Activated CD8-positive, alpha-beta memory T cell treated with anti-CD3 and anti-CD28 coated beads, Interleukin-2, amount 50 U/mL, for 1 hour (primary cell): ENCODE results near the gene APOL2.
"Not testable (repeated sequence)": the region's sequence is repeated elsewhere in the genome, so short reads cannot be mapped to it uniquely, and the experiment has no call there.

Source experiments
- DNase-seq: peaks from one replicate; pipeline ENCODE4 v3.0.0-alpha.2; 2020; ENCODE audit errors: extremely low read depth

Gene APOL2

DNA sequence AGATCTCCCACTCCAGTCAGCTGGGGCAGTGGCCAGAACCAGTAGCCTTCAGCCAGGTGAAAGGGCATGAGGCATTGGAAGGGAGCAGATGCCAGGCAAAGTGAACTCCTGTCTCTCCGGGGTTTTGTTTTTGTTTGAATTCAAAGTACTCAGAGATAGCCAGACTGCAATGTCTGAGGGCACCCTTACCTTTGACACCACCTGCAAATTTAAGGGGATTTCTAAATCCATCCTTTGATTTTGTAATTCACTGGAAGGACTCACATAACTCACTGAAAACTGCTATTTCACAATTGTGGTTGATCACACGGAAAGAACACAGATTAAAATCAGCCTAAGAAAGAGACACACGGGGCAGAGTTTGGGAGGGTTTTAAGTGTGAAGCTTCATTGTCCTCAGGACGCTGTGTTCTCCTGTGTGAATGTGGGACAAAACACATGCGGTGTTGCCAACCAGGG is 23.9 kb upstream of the APOL2 start:
- DNase-seq = not testable (repeated sequence)

DNA sequence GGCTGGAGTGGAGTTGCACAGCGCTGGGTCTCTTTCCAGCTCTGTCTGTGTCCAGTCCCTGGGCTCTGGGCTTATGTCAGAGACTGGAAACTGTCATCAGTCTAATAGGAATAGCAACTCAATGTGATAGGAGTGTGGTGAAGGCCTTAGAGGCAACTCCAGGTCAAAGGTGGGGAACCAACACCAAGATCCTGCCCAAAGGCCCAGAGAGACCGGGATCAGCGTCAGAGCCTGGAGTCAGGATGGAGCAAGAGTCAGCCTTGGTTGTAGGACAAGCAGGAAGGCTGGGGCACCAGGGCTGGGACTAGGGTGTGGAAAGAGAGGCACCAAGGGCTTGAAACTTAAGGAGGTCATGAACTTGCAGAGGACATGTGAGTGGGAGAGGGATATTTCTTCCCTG is 23.0 kb upstream of the APOL2 start:
- DNase-seq = not testable (repeated sequence)

DNA sequence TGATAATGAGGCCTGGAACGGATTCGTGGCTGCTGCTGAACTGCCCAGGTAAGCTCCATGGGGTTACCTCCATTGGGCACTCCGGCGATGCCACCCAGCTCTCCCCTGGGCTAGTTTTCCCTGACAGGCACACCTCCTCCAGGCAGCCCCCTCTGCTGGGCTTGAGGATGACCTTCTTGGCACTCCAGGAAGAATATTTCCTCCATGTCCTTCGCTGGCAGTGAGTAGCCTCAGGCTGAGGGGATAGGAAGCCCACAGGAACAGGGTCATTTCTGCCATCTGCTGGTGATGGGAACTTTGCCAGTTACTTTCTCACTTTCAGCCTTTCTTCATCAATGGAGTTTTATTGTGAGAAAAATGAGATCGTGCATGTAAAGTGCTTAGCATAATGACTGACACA is 22.3 kb upstream of the APOL2 start:
- DNase-seq = not testable (repeated sequence)

DNA sequence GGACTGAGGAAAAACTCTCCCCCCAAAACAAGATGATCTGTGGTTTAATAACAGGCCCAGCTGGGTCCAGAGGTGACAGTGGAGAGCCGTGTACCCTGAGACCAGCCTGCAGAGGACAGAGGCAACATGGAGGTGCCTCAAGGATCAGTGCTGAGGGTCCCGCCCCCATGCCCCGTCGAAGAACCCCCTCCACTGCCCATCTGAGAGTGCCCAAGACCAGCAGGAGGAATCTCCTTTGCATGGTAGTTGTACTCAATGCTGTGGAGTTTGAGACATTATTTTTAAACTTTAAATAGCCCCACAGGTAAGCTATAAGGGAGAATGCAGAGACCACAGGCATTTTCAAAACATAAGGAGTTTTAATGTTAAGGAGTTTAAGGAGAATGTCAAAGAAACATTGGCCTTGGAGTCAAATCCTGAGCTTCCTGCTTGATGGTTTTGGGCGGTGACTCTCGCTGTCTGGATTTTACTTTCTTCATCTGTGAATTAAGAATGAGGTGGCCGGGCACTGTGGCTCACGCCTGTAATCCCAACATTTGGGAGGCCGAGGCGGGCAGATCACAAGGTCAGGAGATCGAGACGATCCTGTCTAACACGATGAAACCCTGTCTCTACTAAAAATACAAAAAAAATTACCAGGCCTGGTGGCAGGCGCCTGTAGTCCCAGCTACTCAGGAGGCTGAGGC is 20.4 kb upstream of the APOL2 start:
- no peak for DNase-seq

DNA sequence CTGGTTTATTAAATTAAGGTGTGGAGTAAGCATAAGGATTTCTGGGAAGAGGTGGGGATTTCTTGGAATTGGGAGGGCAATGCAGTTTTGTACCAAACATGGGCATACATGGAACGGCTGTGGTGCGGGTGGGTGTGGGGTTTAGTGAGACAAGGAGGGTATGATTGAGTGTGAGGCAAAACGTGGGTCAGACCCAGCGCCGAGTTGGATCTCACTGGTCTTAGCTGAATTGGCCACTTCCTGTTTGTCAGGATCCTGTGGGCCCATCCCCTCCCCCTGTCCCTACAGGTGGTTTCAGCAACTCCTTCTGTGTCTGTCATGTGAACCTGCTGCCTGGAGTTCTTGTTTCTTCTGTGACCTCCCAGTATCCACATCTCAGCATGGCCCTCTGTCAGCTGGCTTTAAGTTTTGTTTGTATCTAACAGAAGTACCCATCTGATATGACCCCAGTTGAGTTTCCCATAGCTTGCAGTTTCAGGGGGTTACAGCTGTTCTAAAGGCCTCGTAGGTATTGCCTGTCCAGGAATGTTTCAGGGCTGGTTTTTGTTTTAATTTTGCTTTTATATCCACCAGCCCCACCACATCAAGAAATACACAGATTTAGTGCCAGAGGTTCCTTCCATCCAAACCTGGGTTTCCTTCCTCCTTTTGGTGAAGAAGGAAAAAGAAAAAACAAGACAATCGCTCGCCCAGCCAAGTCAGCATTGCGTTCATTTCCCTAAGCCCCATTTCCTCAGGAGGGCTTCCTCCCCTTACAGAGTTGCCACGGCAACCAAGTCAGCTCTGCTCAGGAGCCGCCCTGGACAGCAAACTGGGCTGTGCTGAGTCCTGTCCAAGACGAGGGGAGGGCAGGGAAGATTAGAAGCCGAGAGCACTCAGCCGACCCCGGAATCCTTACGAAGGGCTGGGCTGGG is 19.6 kb upstream of the APOL2 start:
- DNase-seq = no peak

DNA sequence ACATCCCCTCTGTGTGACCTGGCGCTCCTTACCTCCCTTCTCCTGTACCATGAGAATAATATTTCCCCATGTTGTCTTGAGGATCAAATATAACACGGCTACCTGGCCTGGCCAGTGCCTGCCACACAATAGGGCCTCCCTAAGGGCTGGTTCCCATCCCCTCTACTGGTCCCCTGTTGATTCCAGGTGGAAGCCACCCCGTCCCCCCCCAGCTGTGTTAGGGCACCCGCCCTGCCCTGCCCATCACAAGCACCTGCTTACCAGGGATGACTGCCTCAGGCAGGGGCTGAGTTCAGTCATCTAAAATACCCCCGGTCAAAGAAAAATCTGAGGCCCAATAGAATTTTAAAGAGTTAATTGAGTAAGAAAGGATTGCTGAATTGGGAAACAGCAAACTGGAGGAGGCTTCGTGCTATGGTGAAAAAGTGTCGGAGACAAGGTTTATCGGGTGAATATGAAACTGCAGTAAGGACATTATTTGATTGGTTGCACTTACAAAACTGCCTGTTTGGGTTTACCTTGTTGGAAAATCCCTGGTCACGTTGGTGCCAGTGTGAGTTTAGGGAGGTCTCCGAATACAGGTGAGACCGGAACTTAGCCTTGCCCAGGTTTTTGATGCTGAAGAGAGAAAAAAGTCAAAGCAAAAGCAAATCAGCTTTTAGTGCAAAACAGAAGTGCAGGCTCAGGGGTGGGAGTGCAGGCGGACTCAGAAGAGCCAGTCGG is 18.8 kb upstream of the APOL2 start:
- no peak for DNase-seq

DNA sequence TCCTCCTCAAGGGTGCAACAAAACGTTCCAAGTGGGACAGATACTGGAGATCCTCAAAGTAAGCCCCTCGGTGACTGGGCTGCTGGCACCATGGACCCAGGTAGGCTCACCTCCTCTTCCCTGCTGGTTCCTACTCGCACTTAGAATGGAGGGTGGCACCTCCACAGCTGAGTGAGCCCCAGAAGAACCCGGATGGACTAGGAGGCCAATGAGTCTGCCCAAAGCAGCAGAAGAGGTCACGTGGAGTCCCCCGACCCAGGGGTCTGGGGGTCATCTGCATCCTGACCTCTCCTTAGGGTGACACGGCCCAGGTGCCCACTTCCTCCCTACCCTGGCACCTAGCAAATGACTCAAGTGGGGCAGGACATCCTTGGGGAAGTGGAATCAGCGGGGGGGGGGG is 18.0 kb upstream of the APOL2 start:
- DNase-seq = no peak

DNA sequence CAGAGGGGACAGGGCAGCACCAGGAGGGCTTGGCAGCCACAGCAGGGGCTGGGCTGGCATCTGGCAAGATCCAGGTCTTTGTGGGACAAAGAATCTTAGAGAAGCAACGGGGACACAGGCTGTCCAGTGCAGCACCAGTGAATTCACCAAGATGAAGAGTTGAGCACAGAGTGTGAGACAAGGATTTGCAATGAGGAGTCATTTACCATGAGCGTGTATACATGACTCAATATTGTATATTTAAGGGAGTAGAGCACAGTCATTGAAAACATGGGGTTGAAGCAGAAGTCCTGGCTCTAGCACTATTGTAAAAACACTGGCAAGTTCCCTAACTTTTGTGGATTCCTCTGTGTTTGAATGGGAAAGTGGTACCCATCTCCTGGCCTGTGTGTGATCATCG is 17.2 kb upstream of the APOL2 start:
- DNase-seq = no peak

DNA sequence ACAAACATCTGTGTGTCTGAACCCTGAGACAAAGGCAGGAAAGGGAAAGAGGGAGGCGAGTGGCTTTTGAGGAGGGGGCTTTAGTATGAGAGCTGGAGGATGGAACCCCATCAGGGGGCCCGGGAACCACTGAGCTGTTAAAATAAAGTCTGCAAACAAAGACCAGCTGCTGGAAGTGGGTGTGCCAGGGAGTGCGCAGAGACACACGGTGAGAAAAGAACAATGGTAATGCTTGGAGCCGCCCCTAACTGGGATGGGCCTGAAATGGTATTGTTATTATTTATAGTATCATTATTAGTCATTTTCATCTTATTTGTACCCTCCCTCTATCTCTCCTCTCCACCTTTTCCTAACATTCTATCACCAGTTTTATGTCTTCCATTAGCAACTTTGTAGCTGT is 16.2 kb upstream of the APOL2 start:
- not testable (repeated sequence) for DNase-seq

DNA sequence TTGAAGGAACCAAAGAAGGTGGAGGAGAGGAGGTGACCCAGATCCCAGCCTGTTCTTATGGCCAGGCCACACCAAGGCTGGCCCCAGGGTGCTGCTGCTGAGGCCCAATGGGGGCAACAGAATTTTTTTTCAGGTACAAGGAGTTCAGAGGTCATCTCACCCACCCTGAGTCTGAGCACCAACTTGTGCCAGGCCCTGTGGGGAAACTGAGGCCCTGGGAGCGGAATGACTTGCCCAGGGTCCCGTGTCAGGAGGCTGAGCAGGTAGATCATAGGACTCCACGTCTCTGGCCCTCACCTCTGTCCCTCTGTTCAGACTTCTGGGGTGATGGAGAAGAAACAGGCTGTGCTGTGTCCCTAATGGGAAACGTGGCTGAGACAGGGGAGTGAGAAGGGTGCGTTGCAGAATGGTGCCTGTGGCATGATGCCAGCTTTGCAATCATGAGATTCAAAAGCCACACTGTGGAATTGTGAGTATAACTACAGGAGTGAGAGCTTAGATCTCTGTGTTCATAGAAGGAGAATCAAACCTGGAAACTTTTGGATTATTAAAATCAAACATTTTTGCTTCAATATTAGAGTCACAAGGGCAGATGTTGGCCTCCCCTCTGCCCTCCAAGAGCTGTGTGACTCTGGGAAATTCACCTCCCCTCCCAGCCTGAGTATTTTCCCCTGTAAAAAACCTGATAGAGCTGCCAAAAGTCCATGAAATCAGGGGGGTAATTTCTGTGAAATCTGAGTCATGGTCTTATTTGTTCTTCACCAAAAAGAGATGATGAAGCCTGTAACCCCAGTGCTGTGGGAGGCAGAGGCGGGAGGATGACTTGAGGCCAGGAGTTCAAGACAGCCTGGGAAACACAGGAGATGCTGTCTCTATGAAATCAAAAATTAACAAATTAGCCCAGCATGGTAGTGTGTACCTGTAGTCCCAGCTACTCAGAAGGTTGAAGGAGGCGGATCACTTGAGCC is 14.5 kb upstream of the APOL2 start:
- no peak for DNase-seq

DNA sequence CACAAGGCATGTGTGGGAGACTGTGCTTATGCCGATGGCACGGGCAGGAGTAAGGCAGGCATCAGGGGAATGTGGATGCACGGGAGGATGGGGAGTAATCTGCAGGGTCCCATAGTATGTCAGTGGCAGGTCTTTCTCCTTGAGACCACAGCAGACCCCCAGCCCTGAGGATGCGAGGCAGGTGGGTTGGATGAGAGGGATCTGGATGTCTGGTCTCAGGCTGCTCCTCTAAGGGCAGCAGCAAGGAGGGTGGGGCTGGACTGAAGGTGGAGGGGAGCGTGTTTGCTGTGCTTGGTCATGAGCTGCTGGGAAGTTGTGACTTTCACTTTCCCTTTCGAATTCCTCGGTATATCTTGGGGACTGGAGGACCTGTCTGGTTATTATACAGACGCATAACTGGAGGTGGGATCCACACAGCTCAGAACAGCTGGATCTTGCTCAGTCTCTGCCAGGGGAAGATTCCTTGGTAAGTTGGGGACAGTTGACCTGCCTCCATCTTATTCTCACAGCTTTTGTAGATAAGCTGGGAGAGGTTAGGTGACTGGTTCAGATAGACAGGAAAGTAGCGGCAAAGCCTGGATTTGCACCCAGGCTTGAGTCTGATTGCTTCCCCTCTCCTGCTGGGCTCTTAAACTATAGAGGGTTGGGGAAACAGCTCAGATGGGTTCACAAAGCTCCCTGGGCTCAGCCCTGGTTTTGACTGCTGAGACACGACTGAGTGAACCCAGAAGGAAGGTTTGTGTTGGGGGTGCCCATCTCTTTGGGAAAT is 13.6 kb upstream of the APOL2 start, which contains the start of gene APOL1:
TSS of gene APOL1 (plus strand) at position 380 of the 769 bp plus-strand sequence. CDS start 1,823 bp downstream, outside the sequence.
- no peak for DNase-seq

DNA sequence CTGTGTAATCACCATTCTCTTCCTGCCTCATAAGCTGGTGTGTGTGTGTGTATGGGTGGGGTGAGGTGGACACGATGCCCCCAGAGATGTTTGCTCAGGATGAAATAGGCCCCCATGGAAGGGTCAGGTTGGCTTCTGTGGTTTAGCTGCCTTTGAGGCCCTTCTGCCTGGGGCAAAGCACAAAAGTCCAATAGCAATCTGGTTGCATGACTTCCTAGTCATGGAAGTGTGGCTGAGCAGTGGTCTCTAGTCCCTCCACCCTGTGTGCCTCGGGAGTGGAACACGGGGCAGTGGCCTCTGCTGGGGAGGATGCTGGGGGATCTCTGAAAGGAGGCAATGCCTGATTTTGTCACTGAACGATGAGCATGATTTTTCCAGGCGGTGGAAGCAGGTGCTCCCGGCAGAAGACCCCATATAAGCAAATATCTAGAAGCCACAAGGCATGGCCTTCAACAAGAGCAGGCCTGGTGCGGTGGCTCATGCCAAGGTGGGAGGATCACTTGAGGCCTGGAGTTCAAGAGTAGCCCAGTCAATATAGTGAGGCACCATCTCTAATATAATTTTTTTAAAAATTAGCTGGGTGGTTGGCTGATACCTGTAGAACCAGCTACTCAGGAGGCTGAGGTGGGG is 12.8 kb upstream of the APOL2 start:
- DNase-seq = not testable (repeated sequence)

DNA sequence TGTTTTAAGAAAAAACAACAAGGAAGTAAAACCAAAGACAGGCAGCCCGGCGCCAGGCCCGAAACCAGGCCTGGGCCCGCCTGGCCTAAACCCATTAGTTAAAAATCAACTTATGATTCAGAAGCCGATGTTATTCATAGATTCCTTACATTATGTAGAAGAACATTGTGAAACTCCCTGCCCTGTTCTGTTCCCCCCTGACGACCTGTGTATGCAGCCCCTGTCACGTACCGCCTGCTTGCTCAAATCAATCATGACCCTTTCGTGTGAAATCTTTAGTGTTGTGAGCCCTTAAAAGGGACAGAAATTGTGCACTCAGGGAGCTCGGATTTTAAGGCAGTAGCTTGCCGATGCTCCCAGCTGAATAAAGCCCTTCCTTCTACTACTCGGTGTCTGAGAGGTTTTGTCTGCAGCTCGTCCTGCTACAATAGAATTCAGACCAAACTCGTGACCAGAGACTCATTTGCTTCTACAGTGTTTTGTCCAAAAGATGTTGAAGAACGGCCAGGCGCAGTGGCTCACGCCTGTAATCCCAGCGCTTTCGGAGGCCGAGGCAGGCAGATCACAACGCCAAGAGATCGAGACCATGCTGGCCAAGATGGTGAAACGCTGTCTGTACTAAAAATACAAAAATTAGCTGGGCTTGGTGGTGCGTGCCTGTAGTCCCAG is 11.1 kb upstream of the APOL2 start:
- not testable (repeated sequence) for DNase-seq

DNA sequence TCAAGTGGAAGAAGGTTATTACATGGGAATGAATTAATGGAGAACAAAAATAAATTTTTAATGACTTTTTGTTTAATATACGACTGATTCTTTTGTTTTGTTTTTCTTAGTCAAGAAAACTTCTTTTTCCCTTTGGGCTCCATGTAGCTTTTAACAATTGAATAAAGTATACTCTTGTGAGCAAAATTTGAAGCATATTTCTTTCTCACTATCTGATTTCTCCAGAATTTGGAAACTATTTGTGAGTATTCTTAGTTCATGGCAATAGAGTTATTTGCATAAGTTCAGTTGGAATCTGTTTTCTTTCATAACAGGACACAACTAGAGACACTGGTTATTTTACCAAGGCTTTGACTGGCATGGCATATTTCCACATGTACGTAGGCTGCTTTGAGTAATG is 9.8 kb upstream of the APOL2 start:
- no peak for DNase-seq

DNA sequence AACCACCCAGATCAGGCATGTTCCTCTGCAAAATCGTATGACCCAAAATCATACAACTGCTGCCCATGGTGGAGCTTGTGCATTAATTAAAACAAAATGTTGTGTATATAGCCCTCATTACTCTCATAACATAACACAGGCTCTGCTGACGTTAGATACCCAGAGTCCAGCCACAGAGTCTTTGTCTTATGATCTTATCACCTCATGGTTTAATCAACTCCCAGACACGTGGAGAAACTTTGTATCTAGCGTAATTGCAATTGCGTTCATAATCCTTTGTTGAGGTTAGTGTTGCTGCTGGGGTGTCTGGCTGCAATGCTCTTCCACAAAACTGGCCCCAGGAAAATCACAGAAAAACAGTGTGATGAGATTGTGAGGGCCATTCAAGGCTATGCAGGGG is 8.6 kb upstream of the APOL2 start:
- no peak for DNase-seq

DNA sequence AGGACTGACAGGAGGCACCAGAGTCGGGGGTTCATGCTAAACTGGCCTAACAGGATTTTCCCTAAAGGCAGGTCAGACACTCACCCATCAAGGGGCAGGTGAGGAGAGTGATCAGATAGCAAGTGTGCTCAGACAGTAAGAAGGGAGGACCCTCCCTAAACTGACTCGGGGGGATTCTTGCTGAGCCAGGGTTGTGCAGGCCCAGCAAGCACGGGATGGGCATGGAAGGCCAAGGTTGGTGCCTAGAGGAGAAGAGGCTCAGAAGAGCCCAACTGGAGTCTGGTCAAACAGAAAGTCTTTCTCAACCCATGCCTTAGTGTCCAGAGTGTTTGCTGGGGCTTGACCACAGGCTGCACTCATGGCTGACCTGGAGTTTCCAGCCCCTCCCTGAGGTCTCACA is 7.4 kb upstream of the APOL2 start:
- no peak for DNase-seq

DNA sequence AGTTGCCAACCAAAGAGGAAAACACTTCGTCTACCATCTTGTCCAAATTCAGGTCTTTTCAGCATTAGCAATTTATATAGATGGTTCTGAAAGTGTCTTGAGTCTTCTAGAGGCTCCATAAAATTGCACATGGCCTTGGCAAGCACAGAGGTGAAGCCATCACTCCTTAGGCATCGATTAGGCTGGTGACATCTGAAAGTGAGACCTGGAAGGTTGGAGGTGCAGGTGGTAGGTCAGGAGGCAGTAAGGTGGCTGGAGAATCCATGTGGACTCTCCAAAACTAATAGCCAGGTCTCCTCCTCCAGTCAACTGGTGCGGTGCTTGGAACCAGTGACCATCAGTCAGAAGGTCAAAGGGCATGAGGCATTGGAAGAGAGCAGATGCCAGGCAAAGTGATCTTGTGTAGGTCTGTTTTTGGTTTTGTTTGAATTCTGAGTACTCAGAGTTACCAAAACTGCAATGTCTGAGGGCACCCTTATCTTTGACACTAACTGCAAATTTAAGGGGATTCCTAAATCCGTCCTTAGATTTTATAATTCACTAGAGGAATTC is 6.6 kb upstream of the APOL2 start:
- DNase-seq = no peak

DNA sequence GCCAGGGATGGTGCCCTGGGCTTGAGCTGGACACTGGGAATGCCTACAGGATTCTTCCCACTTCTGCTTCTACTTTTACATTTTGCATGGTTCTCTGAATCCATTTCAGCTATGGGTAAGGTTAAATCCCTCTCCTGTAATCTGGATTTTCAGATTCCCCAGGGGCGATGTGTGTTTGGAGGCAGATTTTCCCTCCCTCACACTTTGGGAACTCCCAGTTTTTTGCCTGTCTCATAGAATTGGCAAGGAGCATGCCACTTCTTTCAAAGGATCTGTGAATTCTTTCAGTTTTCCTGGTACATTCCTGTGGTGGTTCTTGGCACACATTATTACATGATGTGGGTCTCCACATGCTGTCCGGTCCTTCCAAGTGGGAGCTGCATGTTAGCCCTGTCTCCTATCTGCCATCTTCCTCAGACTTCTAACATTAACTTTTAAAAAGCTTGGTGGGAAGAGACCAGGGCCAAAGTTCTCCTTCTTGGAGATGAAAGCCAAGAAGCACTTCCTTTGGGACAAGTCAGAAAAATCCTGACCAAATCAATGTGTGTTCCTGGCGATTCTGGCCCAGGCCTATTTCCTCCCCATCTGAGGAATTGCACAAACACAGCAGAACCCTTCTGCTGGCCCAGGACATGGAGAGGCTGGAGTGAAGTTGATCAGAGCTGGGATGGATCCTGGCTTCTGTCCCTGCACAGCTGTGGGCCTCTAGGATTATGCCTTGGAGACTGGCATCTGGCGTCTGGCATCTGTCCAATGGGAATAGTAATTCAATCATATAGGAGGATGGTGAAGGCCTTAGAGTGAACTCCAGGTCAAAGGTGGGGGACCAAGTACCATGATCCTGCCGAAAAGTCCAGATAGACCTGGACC is 5.4 kb upstream of the APOL2 start:
- DNase-seq = no peak
